Activated CD4-positive, alpha-beta memory T cell treated with anti-CD3 and anti-CD28 coated beads for 36 hours (primary cell): ENCODE measurements around the gene ZNF670. TPM values are rescaled to one million over a fixed set of nuclear protein-coding genes. Genes with fewer than 3 reads are reported as not detected.
A peak's percentile ranks its signal among the peaks of the same experiment; 100 is the strongest.

Experiments used
- CTCF ChIA-PET: fragments of 350-600 bp; sonication (Branson Sonifier 250); formaldehyde crosslinking; loops from one replicate; lab custom pipeline; 2021; ENCODE audit warnings: antibody characterized with exemption, inconsistent platforms; lab: Charles Lee
- POLR2A ChIA-PET: fragments of 350-600 bp; sonication (Branson Sonifier 250); formaldehyde crosslinking; loops from one replicate; lab custom pipeline; 2021; ENCODE audit warnings: antibody characterized with exemption; lab: Charles Lee
- DNase-seq: peaks from one replicate; pipeline ENCODE4 v3.0.0-alpha.2; 2020
- H3K27ac Mint-ChIP-seq: one replicate; pipeline ENCODE4 v1.8.0; 2021; ENCODE audit warnings: mixed read lengths
- H3K27me3 Mint-ChIP-seq: one replicate; pipeline ENCODE4 v1.8.0; 2021; ENCODE audit warnings: mixed read lengths
- H3K36me3 Mint-ChIP-seq: one replicate; pipeline ENCODE4 v1.8.0; 2021; ENCODE audit warnings: mixed read lengths
- H3K4me1 Mint-ChIP-seq: one replicate; pipeline ENCODE4 v1.8.0; 2021; ENCODE audit warnings: low read depth, mixed read lengths
- H3K4me3 Mint-ChIP-seq: one replicate; pipeline ENCODE4 v1.8.0; 2021; ENCODE audit warnings: mild to moderate bottlenecking, mixed read lengths
- H3K9me3 Mint-ChIP-seq: one replicate; pipeline ENCODE4 v1.8.0; 2021; ENCODE audit warnings: mixed read lengths
- intact Hi-C: fragments of 100-400 bp; cut with micrococcal nuclease; formaldehyde crosslinking; loops from one replicate; pipeline ENCODE4 v1.15.1; 2023
- total RNA-seq, 2 experiments: library from RNA; stranded (reverse); gene quantifications; one replicate each; pipeline ENCODE4 v1.2.3, GENCODE V29; 2021

The ZNF670 gene
- total RNA-seq, 2 experiments from 2014 or later: 3.9 to 4.5 TPM

DNA sequence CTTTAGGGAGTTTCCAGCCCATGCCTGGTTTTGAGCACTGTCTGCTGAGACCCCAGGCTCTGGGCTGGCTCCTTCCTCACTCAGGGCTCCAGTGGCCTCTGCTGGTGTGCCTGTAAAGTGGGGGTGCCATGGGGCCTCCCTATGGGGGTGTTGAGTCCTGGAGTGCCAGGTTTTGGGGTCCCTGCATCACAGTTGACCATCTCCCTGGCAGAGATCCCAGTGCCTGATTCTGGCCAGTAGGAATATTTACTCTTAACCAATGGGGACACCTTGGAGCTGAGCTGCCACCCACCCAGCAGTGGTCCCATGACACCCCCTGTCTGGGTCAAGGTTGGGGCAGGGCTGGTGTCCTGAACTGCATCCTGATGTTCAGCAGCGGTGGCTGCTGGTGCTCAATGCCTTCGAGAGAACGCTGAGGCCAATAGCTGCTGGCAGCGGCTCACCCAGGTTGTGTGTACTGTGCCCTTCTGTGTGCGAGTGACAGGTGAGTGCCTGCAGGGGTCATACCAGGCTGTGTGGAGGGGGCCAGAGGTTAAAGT is 35.2 kb upstream of the ZNF670 start:
- intact Hi-C loops: no loop called here
- Mint-ChIP-seq H3K27me3 (peaks cover 26% of the 10 kb centered on the region), H3K4me1 (peaks cover 8% of the 10 kb centered on the region), H3K27ac (peak overlapping the region; percentile 5), H3K4me3 (no peak overlapping the region), H3K36me3 (no peaks in the 10 kb centered on the region), H3K9me3 (no peaks in the 10 kb centered on the region)
- CTCF ChIA-PET: no interaction called here
- POLR2A ChIA-PET: no interaction called here
- DNase-seq: no peak

DNA sequence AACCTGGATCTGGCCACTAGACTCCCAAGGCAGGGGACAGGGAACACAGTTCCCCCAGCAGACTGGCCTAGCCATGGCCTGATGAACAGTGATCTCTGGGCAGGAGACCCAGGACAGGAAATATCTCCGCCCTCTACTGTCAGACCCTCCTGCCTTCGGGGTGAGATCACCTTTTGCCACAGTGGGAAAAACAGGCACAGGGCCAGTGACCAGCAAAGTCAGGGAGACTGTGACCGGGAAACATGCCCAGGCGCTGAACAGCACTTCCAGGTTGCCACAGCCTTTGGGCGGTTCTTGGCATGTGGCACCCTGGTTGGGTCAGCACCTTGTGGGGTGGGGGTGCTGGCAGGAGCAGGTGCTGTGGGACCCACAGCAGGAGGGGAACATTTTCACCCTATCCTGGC is 34.5 kb upstream of the ZNF670 start:
- Mint-ChIP-seq H3K4me1 (peaks cover 8% of the 10 kb centered on the region), H3K36me3 (no peaks in the 10 kb centered on the region), H3K9me3 (no peaks in the 10 kb centered on the region), H3K27me3 (peaks cover 33% of the 10 kb centered on the region), H3K27ac (no peak overlapping the region), H3K4me3 (no peak overlapping the region)
- POLR2A ChIA-PET: no interaction called here
- DNase-seq: no peak
- intact Hi-C loops: no loop called here
- CTCF ChIA-PET: no interaction called here

DNA sequence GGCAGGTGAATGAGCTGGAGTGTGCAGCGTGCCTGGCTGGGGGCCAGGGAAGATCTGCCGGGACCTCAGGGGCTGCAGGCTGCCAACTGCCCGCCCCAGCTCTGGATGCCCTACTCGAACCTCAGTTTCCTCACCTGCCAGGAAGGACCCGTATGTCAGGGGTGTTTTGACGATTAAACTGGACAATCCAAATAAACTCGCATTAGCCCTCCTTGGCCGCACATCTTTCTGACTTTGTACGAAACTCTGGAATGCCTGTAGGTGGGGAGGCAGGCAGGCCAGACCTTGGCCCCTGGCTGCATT is 33.8 kb upstream of the ZNF670 start:
- CTCF ChIA-PET: no interaction called here
- H3K4me3 Mint-ChIP-seq: peak overlapping the region; percentile 43
- POLR2A ChIA-PET: no interaction called here
- peaks cover 39% of the 10 kb centered on the region for H3K27me3 Mint-ChIP-seq
- no peak overlapping the region for H3K27ac Mint-ChIP-seq
- intact Hi-C loops: no loop called here
- DNase-seq: no peak
- H3K9me3 Mint-ChIP-seq: no peaks in the 10 kb centered on the region
- no peaks in the 10 kb centered on the region for H3K36me3 Mint-ChIP-seq
- peaks cover 8% of the 10 kb centered on the region for H3K4me1 Mint-ChIP-seq

DNA sequence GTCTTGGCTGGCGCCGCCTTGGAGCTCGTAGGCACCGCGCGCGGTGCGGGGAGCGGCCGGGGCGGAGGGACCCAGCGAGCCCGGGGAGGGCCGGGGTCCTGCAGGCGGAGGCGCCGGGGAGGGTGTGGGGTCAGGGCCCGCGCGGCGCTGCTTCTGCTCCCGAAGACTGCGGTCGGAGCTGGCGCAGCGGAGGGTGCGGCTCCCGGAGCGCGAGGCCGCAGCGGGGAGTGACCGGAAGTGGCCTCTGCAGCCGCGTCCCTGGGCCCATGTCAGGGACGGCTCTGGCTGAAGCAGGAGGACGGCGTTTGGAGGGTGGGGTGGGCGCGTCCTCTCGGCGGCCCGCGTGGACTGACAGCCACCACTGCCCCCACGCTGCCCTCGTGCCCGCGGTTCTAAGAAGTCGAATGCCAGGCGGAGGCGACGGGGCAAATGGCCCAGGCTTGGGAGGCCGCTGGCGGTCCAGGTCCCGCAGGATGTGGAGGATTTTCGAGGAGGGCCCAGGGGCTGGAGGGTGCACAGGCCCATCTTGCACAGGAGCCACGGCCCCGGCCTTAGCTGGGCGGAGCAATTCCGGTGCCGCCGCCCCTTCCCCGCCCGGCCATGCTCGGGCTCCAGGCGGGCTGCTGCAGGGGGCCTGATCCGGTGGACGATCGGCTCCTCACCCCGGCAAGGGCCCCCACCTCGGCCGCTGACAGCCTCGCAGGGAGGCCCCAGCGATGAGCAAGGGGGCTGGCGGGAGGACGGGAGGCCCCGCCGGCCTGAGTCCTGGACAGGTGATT is 33.3 kb upstream of the ZNF670 start:
- Mint-ChIP-seq H3K4me3 (no peak overlapping the region), H3K9me3 (no peaks in the 10 kb centered on the region), H3K4me1 (peaks cover 8% of the 10 kb centered on the region), H3K27ac (no peak overlapping the region), H3K36me3 (no peaks in the 10 kb centered on the region), H3K27me3 (peaks cover 44% of the 10 kb centered on the region)
- intact Hi-C loops: no loop called here
- ChIA-PET CTCF (no interaction called here), POLR2A (interaction anchor here (1.4 kb wide), 1 partner anchor 33 kb away, joined by 3 read pairs; the partner anchor contains the start of gene ZNF670)
- DNase-seq: no peak

DNA sequence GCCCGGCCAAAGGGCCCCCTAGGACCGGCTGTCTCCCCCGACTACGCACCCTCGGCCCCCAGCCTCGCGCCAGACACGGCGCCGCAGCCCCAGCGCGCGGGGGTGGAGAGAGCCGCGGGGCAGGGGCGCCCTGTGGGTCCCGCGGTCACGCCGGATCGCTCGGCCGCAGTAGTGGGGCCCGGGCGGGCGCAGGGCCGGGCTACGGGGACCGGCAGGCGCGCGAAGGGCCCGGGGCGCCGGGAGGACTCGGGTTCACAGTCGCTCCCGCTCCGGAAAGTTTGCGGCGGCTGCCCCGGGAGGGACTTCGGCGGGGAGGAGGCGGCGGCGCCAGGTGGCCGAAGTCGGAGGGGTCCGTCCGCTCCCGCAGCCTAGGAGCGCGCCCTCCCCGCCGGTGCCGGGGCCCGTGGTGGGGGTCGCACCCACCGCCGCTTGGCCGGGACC is 32.7 kb upstream of the ZNF670 start:
- Mint-ChIP-seq H3K4me3 (peak overlapping the region; percentile 63), H3K9me3 (no peaks in the 10 kb centered on the region), H3K27me3 (peaks cover 45% of the 10 kb centered on the region), H3K27ac (no peak overlapping the region), H3K36me3 (no peaks in the 10 kb centered on the region), H3K4me1 (peaks cover 8% of the 10 kb centered on the region)
- CTCF ChIA-PET: no interaction called here
- no peak for DNase-seq
- POLR2A ChIA-PET: interaction anchor here (0.5 to 1.4 kb wide), 3 partner anchors 33 to 52 kb away, joined by 3 read pairs; partner anchors contain the start of gene ZNF670
- intact Hi-C loops: no loop called here

DNA sequence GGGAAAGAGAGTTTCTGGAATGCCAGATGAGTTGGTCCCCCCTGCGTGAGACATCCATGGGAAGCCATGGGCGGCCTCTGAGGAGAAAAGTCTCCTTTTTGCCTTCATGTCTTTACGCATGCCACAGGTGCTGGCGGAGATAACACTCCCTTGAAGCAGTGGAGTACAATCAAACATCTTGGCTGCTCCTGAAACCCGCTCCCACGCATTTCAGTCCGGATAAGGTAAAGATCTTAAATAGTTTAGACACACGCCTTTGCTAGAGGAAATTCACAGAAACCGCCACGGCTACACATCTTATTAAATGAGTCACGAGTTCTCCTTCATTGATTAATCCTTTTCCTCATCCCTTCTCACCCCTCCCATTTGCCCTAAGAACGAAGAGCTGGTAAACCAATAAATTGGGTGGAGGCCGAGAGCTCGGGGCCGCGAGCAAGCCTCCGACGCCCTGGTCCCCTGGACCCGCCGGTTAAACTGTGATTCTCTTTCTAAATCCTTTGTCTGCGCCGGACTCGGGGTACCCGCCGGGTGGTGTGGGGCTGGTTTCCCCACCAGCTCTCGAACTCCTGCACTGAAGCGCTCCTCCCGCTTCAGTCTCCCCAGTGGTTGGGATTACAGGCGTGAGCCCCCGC is 32.1 kb upstream of the ZNF670 start:
- DNase-seq: peak; percentile 67
- intact Hi-C loops: no loop called here
- CTCF ChIA-PET: no interaction called here
- H3K4me3 Mint-ChIP-seq: peak overlapping the region; percentile 63
- POLR2A ChIA-PET: interaction anchor here (0.5 to 1.4 kb wide), 3 partner anchors 32 to 53 kb away, joined by 3 read pairs; partner anchors contain the start of gene ZNF670
- peaks cover 8% of the 10 kb centered on the region for H3K4me1 Mint-ChIP-seq
- no peaks in the 10 kb centered on the region for H3K9me3 Mint-ChIP-seq
- H3K36me3 Mint-ChIP-seq: no peaks in the 10 kb centered on the region
- H3K27me3 Mint-ChIP-seq: peaks cover 45% of the 10 kb centered on the region
- H3K27ac Mint-ChIP-seq: no peak overlapping the region

DNA sequence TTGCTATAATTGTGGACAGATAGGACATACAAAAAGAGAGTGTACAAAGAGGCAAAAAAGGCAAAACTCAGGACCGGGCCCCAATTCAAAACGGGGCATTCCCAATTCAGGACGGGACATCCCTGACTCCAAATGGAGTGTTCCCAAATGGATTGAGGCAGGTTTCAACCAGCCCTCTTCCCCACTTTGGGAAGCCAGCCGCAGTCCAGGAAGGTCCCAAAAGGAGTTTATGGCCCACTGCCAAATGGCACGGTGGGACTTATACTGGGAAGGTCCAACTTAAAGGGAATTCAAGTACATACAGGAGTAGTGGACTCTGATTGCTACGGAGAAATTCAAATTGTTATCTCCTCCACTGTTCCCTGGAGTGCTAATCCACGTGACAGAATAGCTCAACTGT is 29.1 kb upstream of the ZNF670 start:
- Mint-ChIP-seq H3K9me3 (peaks cover 8% of the 10 kb centered on the region), H3K27ac (no peak overlapping the region), H3K27me3 (peaks cover 36% of the 10 kb centered on the region), H3K4me1 (peaks cover 20% of the 10 kb centered on the region), H3K36me3 (peaks cover 9% of the 10 kb centered on the region), H3K4me3 (no peak overlapping the region)
- intact Hi-C loops: loop anchor here (10.0 kb wide), 1 partner anchor 227 kb away; the partner anchor contains the start of gene ZNF496
- no peak for DNase-seq
- CTCF ChIA-PET: interaction anchor here (0.7 kb wide), 1 partner anchor 266 kb away, joined by 3 read pairs; no protein-coding TSS in a partner anchor
- POLR2A ChIA-PET: no interaction called here

DNA sequence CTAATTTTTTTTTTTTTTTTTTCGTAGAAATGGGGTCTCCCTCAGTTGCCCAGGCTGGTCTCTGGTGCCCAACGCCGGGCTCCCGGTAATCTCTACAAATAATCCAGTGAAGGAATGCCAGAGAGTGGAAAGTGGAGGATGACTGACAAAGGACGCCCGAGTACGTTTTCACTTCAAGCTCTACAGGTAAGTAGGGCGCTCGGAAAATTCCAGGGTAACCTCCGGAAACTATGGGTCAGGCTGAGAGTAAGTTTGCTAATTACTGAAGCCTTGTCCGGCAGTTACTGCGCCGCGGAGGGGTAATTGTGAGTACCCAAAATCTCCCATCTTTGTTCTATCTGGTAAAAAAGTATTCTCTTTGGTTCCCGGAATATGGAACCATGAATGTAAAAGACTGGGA is 27.4 kb upstream of the ZNF670 start:
- ChIA-PET POLR2A (interaction anchor here (0.9 kb wide), 1 partner anchor 28 kb away, joined by 3 read pairs; no protein-coding TSS in a partner anchor), CTCF (interaction anchor here (0.6 kb wide), 1 partner anchor 382 kb away, joined by 5 read pairs; the partner anchor contains the start of gene SCCPDH)
- peaks cover 23% of the 10 kb centered on the region for H3K9me3 Mint-ChIP-seq
- no peak for DNase-seq
- H3K27me3 Mint-ChIP-seq: peaks cover 32% of the 10 kb centered on the region
- peaks cover 25% of the 10 kb centered on the region for H3K36me3 Mint-ChIP-seq
- H3K4me1 Mint-ChIP-seq: peaks cover 23% of the 10 kb centered on the region
- no peak overlapping the region for H3K4me3 Mint-ChIP-seq
- intact Hi-C loops: loop anchor here (2.0 to 10.0 kb wide), 2 partner anchors 229 to 539 kb away; partner anchors contain the start of genes CNST, TFB2M and ZNF496
- no peak overlapping the region for H3K27ac Mint-ChIP-seq

DNA sequence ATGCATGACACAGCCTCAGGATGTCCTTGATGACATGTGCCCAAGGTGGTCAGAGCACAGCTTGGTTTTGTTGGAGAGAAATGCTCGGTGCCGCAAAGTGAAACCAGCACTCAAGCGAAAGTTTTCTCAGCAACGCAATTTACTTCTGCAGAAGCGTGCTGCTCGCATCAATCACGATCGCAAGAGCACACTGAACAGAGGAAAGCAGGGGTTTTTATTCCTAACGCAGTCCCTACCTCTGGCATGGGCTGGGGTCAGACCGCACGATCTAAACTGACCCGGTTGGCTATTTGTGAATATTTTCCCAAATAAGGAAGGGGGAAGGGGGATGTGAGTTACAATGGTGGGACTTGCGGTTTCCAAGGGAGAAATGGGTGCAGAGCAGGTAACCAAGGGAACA is 26.4 kb upstream of the ZNF670 start:
- peaks cover 18% of the 10 kb centered on the region for H3K4me1 Mint-ChIP-seq
- H3K27me3 Mint-ChIP-seq: peaks cover 29% of the 10 kb centered on the region
- ChIA-PET CTCF (no interaction called here), POLR2A (no interaction called here)
- no peak overlapping the region for H3K4me3 Mint-ChIP-seq
- no peak for DNase-seq
- peaks cover 34% of the 10 kb centered on the region for H3K36me3 Mint-ChIP-seq
- peak overlapping the region; percentile 20 for H3K27ac Mint-ChIP-seq
- peaks cover 32% of the 10 kb centered on the region for H3K9me3 Mint-ChIP-seq
- intact Hi-C loops: loop anchor here (1.0 to 10.0 kb wide), 5 partner anchors 27 to 538 kb away; partner anchors contain the start of genes CNST, TFB2M, ZNF496 and ZNF670

DNA sequence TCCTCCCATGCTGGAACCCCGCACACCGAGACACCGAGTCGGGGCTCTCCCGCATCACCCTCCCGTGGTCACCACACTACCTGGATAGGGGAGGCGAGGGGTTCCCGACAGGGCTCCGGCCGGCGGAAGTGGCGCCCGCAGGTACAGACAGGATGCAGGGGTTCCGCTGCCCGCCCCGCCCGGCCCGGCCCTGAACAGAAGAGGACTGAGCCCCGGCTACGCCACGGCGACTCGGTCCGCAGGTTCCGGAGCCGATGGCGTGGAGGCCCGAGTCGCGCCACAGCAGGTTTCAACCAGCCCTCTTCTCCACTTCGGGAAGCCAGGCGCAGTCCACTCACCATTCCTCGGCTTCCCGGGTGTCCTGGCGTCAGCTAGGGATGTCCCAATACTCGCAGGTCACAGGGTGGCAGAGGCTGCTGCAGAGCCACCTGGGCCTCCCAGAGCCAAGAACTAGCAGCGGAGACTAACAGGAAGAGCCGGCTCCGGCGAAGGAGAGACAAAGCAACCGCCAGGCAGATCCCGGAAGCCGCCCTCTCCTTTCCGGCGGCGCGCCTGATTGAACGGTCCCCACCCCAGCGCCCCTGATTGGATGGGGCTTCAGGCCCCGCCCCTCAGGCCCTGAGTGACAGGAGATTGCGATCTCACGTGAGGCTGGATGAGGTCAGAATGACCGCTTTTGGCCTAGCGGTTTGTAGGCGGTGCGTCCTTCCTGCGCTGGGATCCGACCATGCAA is 25.4 kb upstream of the ZNF670 start, which contains the start of gene ZNF669:
Gene ZNF669 (minus strand): TSS at position 498 of the 733 bp plus-strand sequence. CDS start 157 bp downstream, at position 341.
- Mint-ChIP-seq H3K9me3 (peaks cover 34% of the 10 kb centered on the region), H3K4me1 (peaks cover 16% of the 10 kb centered on the region), H3K27me3 (peaks cover 24% of the 10 kb centered on the region), H3K4me3 (peak within 1 kb of the TSS; percentile 87), H3K27ac (peak within 1 kb of the TSS; percentile 88), H3K36me3 (peaks cover 42% of the 10 kb centered on the region)
- CTCF ChIA-PET: no interaction called here
- intact Hi-C loops: loop anchor here (1.0 to 10.0 kb wide), 5 partner anchors 26 to 537 kb away; partner anchors contain the start of genes CNST, TFB2M, ZNF496 and ZNF670
- peak; percentile 96 for DNase-seq
- POLR2A ChIA-PET: no interaction called here

DNA sequence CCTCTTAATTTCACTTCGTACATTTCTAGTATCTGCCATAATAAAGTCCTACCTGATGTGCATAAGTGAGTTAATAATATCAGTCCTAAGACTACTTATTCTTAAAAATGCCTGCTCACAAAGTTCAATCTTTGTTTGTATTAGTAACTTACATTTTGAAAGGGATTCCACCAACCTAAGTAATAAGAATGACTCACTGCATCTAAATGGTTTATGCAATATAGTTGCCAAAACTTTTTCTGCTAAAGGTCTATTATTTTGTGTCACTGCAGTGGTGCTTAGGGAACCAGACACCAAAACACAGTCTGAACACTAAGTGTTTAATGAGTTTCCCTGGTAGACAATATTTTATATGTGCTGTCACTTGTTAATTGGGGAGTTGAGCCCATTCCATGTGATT is 23.8 kb upstream of the ZNF670 start:
- Mint-ChIP-seq H3K4me1 (peaks cover 16% of the 10 kb centered on the region), H3K4me3 (no peak overlapping the region), H3K27ac (no peak overlapping the region), H3K27me3 (peaks cover 9% of the 10 kb centered on the region), H3K9me3 (peaks cover 49% of the 10 kb centered on the region), H3K36me3 (peaks cover 53% of the 10 kb centered on the region)
- DNase-seq: no peak
- CTCF ChIA-PET: no interaction called here
- POLR2A ChIA-PET: no interaction called here
- intact Hi-C loops: loop anchor here (10.0 kb wide), 1 partner anchor 232 kb away; the partner anchor contains the start of gene ZNF496
